HT1080 (cell line): Measurements from ENCODE around the gene SACS. TPM values are rescaled to one million over a fixed set of nuclear protein-coding genes. Genes with fewer than 3 reads are reported as not detected.
"Not testable (repeated sequence)": the region's sequence is repeated elsewhere in the genome, so short reads cannot be mapped to it uniquely, and the experiment has no call there.

Experiments
- DNase-seq: peaks from one replicate; pipeline ENCODE4 v3.0.0-alpha.2; 2015; ENCODE audit warnings: low read depth
- total RNA-seq: library from RNA; depleted of rRNA; stranded (reverse); fragments of >200 nt; shearing (Covaris generic); gene quantifications from 2 replicates; pipeline ENCODE4 v1.2.3, GENCODE V29; 2014

SACS gene
- total RNA-seq, 1 experiment from 2014 or later: 73.0 TPM

DNA sequence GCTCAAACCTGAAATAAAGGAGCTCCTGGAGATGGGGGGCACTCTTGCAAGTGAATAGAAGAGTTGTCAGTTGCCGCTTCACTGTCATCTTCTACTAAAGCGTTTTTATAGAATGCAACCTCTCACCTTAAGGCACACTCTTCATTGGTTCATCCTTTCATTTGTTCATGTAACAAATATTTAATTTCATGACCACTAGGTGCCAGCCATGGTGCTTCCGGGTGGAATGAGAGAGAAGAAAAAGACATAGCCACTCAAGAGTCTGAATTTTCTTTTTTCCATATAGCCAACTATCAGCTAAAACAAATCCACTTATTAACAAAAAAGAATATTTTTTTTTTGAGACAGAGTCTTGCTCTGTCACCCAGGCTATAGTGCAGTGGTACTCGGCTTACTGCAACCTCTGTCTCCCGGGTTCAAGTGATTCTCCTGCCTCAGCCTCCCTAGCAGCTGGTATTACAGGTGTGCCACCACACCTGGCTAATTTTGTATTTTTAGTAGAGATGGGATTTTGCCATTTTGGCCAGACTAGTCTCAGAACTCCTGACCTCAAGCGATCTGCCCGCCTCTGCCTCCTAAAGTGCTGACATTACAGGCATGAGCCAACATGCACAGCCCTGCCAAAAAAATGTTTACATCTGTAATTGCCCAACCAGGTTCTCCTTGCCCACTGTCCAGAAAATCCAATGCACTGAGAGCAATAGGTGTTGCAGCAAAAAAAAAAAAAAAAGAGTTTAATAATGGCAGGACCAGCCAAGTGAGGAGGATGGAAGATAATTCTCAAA is 22.1 kb upstream of the SACS start:
- DNase-seq: no peak

DNA sequence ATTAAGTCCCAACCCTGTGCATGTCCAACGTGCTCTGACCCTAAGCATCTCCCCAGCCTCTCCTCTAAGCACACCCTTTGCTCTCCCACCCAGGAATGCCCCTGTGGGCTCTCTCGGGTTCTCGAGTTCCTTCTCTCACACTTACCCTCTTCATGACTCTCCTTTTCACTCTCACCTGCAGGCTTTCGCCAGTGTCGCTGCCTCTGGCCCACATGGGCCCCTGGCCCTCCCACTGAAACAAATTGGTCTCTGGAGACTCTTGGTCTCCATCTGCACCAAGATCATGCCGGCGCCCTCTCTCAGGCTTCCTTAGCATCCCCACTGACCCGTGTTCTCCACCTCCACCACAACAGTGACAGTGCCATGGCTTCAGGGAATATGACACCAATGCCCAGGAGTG is 19.6 kb upstream of the SACS start:
- no peak for DNase-seq

DNA sequence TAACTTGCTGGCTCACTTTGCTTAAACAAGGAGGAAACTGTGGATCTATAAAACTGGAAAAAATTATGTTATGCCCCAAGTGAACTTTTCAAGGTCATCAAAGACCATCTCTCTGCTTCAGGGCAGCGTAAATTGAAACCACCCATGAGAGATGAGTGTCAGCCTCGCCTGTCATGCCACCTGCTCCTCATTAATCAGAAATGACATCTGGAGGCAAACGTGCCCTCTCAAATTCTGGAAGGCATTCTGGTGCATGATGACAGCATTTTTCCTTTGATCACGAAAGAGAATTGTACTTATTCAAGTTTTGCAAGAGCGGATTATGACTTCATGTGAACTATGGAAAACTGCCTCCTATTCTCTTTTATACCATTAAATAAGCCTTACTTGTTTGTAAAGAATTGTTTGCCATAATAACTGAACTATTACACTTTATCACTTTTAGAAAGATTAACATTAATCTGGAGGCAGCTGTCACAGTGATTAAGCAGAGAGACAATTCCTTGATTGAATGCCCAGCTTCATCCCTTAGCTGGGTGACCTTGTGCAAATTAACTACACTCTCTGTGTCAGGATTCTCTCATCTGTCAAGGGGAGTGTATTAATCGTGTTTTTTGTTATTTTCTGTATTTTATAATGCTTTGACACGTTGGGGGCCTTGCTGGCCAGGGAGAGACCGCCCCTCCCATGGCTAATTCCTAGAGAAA is 17.0 kb upstream of the SACS start:
- DNase-seq: no peak

DNA sequence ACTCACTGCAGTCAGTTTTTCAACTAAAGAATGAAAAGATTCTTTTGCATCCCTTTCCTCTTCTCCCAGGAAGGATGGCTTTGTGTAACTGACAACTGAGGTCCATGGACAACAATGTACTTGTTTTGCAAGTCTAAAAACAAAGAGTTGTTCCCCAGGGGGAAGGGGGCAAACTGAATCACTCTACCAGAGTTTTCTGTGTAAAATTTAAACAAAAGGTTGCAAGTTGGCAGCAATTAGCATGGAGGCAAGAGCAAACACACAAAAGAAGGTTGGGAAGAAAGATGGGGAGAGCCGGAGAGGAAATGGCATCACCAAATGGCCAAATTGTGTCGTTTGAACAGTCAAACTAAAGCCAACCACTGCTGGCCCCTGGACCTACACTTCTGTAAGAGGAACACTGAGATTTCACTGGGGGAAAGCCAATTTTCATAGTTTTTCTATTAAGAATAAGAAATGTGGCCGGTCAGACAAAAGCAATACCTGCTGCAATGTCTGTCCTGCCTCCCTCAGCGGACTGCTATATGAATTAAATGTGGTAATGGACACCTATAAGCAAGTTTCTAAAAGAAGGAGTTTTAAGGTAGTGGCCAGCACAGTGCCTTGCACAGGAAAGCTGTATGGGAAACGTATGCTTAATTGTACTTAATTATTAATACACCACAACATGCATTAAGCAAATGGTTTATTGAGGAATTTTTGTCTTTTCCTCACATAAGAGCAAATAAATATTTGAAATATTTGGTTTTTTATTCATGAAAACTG is 16.1 kb upstream of the SACS start:
- no peak for DNase-seq

DNA sequence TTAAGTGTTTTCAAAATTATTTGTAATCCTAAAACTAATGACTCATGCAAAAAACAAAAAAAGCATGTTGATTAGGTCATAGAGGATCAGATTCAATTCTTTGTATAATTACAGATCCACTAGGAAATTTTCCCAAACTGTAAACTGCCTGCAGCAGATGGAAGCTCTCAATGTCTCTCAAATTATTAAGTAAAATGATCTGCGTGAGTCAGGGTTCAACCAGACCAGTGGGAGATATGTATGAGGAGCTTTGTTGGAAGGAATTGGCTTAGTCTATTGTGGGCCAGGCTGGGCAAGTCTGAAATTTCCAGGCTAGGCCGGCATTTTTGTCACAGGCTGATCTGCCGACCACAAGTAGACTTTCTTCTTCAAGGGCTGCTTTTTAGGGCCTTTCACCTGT is 14.4 kb upstream of the SACS start:
- no peak for DNase-seq

DNA sequence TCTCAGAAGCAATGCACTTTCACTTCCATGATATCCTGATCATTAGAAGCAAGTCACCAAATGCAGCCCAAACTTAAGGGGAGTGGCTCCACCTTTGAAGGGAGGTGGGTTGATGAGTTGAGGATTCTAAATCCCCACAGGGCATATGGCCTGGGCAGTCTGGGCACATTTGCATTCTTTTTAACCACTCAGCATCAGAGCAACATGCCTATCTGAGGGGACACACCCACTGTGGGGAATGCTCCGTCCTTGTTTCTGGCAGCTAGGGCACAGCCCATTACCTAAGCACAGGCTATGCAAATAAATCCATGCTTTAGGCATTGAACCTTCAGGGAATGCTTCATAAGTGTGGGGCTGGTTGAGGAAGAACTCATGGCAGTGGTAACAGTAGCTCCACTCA is 12.3 kb upstream of the SACS start:
- DNase-seq: no peak

DNA sequence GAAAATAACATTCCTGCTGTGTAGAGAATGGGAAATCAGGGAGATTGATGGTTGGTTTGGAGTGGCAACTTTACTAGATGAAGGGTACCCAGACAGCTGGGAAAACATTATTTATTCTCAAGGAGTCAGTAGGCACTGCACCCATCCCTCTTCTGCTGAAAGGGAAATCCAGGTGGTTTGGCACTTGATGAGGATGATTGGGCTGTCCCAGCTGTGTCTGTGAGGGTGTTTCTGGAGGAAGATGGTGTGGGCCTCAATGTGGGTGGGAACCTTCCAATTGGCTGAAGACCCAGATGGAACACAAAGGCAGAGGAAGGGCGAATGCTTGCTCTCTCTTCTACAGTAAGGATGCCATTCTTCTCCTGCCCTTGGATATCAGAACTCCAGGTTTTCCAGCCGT is 10.4 kb upstream of the SACS start:
- DNase-seq: no peak

DNA sequence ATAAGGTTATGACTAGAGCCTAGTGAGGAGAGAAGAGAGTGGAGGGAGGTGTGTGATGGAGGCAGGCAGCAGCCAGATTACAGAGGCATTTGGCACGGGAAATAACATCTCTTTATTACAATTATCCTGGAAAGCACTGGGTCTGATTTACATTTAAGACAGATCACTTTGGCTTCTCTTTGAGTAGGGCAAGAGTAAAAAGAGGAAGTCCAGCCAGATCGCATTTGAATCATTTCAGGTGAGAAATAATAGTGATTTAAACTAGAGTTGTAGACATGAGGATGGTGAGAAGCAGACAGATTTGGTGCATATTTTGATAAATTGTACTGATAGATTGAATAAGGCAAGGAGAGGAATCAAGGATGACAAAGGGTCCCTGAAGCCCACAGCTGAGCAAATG is 9.6 kb upstream of the SACS start:
- no peak for DNase-seq

DNA sequence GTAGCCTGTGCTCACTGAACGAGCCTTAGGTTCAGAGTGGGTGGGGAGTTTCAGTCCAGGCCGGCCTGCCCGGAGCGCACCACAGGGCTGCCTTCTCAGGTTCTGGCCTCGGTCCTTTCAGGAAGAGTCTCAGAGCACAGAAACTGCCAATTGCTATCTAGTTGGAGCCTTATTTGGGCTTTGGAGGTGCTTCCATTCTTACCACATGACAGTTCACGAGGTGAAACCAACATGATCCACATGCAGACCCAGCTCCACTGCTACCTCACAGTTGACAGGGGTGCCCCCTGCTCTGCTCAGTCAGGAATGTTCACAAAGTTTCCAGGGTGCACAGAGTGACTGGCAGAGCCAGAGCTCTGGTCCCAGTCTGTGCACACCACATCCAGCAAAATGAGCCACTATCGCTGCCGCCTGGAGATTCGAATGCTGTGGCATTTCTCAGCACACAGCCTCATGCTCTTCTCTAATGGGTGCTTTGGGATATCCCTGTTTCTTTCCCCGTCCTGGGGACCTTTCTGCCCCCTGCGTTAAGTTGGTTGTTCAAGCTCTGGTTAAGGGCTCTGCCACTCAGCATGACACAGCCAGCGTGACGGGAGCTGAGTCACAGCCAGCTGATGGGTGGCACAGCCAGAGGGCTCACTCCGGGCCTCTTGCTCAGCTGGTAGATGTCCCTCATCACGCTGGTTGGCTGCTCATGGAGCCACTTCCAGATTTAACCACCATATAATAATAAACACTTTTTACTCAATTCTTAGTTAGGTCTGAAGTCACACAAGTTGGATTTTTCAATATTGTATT is 7.5 kb upstream of the SACS start:
- peak; percentile 67 for DNase-seq

DNA sequence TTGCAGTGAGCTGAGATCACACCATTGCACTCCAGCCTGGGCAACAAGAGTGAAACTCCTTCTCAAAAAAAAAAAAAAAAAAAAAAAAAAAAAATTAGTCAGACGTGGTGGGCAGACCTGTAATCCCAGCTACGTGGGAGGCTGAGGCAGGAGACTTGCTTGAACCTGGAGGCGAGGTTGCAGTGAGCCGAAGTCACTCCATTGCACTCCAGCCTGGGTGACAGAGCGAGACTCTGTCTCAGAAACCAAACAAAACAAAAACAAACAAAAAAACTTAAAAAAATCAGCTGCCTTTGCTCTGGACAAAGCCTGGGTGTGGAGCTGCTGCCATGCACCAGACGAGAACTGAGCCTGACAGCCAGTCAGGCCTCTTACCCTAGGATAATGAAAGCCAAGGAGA is 6.8 kb upstream of the SACS start:
- not testable (repeated sequence) for DNase-seq

DNA sequence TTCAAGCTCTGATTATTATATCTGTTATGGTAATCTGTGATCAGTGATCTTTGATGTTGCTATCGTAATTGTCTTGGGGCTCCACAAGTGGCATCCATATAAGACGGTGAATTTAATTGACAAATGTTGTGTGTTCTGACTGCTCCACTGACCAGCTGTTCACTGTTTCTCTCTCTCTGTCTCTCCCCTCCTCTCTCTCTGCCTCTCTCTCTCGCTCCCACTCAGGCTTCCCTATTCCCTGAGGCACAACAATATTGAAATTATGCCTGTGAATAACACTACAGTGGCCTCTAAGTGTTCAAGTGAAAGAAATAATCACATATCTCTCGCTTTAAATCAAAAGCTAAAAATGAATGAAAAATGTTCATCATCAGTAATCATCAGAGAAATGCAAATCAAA is 4.4 kb upstream of the SACS start:
- no peak for DNase-seq

DNA sequence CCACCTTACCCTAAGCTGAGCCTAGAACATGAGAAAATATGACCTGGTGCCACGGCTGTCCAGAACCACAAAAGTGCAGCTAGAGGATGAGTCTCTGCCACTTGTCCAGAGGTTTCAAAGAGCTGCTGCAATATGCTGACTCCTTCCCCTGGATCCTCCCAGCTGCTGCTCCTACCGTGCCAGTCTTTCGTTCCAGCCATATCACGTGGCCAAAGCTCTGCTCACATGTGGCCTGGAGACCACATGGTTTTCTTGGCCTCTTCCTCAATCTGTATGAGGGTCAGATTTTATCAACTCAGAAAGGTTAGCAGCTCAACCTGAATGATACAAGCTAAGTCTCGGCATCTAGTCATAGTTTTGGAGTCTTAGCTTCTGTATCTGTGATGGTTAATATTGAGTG is 3.2 kb upstream of the SACS start:
- DNase-seq: no peak

DNA sequence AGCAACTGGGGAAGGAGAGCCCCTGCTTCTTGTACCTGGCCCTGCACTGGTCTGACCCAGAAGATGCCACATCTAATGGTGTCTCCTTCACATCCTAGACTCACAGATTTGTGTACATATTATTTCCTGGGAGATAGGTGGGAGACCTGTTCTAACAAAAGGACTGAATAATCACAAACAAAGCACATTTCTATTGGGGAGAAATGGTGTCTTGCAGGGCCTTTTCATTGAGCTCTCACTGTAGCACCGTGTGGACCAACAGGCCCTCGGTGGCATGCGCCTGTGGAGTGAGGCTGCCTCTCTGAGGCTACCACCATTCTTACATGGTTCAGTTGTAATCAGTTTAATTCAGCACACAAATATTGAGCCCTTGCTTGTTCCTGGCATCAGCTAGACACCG is 989 bp upstream of the SACS start:
- DNase-seq: no peak

DNA sequence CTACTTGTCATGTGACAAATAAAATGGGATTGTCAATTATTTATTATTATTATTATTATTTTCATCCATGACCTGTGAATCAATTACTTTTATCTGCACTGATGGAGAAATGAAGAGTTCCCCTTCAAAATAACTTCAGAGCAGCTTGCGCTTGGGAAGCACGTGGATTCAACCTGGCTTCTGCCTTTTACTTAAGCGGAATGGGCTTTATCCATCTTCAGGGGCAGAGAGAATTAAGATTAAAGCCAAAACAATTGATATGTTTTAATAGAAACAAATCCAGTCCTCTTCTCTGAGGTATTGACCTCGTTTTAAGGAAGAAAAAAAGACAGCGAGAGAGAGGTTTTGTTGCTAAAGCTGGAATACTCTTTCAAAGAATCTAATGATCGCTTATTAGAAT is 876 bp downstream of the SACS start:
- no peak for DNase-seq

DNA sequence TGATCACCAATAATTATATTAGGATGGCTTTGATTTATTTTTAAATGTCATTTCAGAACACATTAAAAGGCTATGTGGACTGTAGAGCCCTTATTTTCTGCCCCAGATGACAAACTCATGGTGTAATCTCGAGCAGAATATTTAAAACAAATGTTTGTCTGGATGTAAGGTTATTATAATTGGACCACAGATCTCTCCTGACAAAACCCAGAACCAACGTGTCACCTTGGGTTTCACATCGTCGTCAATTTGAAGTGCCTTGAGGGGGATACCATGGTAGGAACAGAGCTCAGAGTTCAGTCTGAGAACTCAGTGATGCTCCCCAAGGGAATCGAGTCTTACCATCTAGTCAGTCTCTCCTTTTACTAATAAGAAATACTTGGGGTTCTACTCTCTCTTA is 2.8 kb downstream of the SACS start:
- no peak for DNase-seq

DNA sequence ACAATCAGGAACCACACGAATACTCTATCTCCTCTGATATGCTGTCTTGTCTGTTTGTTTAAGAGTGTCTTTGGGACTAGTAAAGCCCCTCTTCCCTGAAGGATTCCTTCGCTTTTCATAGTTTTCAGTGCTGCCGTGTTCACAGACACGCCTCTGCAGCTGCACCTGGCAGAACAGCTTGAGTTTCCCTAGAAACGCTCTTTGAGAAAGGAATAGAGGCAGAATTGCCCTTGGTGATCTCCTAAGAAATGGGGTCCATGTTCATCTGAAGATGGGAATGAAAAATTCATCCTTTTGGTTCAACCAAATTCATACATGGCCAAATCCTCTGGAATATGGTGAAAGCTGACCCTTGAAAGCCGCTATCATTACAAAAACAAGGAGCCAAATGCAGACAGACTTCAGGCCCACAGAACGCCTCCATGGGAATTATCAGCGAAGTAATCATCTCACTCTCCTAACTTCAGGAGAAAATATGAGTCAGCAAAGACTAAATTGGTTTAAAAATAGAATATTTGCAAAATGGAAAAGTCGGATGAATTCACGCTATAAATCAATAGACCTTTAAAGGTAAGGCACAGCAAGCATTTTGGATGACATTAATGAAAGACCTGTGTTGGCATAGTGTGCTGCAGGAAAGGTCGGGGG is 5.5 kb downstream of the SACS start:
- DNase-seq: no peak

DNA sequence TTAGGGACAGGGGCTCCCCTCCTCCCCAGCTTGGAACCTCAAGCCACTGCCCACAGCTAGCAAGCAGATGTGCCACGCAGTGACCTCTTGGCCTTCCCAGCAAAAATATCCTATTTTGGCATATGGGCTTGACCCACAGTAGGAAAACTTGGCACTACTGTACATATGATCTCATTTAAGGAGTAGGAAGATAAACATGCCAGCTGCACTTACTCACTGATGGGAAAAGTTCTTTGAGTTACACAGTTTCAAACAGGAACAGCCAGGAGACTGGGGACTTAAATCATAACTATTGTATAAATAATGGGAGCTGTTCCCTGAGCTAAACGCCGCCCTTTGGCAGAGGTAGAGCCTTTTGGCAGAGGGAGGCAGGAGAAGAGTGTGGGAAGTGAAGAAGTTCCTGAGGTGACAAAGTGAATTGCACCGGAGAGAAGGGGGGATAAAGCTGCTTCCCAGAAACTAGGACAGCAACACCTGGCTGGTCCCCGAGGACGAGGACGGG is 6.1 kb downstream of the SACS start:
- peak; percentile 91 for DNase-seq

DNA sequence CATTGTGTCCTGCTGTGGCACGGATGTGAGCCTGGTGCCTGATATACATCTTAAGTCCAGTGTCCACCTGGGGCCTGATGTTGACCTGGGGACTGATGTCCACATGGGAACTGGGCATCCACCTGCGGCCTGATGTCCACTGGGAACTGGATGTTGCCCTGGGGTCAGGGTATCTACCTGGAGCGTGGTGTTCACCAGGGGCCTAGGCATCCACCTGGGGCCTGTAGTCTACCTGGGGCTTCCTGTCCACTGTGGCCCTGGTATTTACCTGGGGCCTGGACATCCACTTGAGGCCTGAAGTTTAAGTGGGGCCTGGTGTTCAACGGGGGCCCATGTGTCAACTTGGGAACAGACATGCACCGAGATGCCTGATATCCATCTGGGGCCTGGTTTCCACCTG is 11.9 kb downstream of the SACS start:
- no peak for DNase-seq

DNA sequence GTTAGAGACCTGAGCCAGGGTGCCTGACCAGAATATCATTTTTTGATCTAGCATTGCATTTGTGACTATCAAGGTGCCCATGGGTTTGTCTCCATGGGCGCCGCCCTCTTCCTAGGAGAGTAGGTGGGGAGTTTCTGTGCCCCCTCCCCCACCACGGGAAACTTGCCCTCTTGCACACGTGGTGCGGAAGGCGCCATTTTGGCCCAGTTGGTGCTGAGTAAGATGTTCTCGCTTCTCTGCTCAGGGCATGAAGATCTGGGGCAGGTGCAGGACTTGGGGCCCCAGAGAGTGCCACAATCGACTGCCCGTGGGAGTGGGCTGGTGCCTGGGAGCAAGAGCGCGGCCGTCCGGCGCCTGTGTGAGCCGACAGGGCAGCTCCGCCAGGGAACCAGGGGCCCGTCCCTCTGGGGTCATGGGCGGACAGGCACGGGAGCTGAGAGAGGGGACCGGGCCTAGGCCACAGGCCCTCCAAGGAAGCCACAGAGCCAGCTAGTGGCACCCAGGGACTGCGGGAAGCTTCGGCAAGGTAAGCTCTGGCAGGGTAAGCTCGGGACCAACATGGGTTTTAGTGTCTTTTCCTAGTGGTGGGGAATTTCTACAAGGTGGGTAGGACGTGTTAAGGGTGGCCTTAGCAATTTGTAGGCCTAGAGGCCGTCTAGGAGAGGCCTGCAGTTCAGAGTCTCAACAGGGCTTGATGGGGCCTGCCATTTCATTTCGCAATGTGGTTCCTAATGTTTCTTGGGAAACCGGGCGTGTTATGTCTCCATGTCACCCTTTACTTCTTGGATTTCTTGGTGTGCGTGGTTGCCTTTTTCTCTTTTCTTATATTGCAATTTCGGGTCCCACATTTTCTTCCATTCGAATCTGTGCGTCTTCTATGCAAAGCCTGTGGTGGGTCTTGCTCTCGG is 14.5 kb downstream of the SACS start:
- DNase-seq: no peak

DNA sequence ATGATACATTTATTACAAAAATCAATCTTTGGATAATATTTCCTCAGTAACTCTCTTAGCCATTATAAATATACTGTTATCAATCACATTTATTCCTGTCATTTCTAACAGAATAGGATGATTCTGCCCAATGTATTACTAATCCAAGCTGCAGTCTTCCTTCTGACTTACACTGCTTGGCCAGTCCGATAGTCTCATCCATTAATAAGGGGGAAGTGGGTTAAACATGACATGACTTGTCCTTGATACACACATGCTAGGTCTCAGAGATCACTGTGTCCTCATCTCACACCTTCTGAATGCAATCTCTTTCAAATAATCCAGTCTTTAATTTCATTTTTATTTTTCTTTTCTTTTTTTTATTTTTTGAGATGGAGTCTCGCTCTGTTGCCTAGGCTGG is 18.8 kb downstream of the SACS start:
- DNase-seq: no peak
